Stimulated activated CD4-positive, alpha-beta T cell treated with anti-CD3 and anti-CD28 coated beads, Interleukin-12 subunit alpha, Interleukin-12 subunit beta, amount 100 ng/mL, for 4 hours (primary cell): ENCODE data around the gene SPAG5.

Source experiments
- DNase-seq: peaks from one replicate; pipeline ENCODE4 v3.0.0-alpha.2; 2020

The SPAG5 gene

GRCh38 chr17:28544402-28545140, 54.3 kb downstream of the SPAG5 start:
- DNase-seq, result no peak

DNA sequence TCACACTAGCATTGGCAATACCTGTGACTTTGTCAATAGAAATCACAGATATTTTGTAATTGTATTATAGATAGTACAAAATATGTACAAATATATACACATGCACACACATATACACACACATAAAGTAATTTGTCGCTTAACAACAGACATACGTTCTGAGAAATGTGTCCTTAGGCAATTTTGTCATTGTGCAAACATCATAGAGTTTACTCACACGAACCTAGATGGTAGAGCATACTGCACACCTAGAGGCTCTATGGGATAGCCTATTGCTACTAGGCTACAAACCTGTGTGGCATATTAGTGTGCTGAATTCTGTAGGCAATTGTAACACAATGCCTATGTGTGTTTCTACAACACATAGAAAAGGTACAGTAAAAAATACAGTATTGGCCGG, 57.4 kb downstream of the SPAG5 start:
- no peak for DNase-seq

GRCh38 chr17:28540231-28540630, 58.6 kb downstream of the SPAG5 start:
- no peak for DNase-seq

GRCh38 chr17:28538296-28538895, 60.4 kb downstream of the SPAG5 start:
- no peak for DNase-seq

- no peak for DNase-seq
These were observed 61.6 kb downstream of the SPAG5 start for GRCh38 chr17:28537219-28537610.

GRCh38 chr17:28536532-28537218, 62.1 kb downstream of the SPAG5 start:
- DNase-seq, result no peak

DNA sequence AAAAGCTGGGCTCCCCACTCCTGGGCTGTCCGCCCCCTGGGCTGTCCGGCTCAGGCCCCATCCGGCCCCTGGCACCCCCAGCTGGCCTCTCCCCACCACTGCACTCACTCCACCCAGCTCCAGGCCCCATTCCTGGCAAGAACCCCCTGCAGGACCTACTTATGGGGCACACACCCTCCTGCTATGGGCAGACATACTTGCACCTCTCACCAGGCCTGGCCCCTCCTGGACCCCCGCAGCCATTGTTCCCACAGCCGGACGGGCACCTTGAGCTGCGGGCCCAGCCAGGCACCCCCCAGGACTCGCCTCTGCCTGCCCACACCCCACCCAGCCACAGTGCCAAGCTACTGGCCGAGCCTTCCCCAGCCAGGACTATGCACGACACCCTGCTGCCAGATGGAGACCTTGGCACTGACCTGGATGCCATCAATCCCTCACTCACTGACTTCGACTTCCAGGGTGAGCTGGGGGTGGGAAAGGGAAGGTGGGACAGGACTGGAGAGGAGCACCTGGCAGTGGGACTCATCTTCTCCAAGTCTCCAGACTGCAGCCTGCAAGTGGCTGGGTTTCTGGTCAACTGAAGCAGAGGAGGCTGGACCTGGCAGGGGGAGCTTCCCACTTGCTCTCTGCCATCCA, 64.0 kb downstream of the SPAG5 start:
- DNase-seq, result no peak

DNA sequence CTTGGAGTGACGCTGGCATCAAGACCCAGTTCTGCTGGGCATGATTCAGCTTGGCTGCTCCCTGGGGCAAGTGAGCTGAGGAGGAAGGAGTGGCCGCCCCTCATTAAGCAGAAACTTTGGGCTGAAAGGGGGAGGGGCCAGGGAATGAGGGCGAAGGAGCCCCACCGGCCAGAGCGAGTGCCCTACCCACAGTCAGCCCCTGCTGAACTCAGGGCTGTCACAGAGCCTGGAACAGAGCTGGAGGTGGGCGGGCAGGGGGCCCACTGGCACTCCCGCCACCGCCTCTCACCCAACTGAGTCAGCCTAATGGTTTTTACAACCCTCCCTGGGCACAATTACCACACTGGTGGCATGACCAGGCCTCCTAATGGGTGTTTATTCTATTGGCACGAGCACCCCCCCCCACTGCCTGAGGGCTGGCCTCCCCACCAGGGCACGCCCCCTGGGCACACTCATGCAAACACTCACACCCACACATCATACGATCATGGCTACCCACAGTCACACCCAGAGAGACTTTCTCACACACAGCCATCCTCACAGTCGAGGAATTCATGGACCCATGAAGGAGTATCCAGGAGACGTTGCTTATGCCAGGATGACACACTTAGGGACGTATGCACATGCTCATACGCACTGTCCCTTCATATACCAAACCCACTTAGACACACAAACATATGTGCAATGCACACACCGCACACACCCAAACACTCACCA, 65.6 kb downstream of the SPAG5 start:
- DNase-seq, result no peak

DNA sequence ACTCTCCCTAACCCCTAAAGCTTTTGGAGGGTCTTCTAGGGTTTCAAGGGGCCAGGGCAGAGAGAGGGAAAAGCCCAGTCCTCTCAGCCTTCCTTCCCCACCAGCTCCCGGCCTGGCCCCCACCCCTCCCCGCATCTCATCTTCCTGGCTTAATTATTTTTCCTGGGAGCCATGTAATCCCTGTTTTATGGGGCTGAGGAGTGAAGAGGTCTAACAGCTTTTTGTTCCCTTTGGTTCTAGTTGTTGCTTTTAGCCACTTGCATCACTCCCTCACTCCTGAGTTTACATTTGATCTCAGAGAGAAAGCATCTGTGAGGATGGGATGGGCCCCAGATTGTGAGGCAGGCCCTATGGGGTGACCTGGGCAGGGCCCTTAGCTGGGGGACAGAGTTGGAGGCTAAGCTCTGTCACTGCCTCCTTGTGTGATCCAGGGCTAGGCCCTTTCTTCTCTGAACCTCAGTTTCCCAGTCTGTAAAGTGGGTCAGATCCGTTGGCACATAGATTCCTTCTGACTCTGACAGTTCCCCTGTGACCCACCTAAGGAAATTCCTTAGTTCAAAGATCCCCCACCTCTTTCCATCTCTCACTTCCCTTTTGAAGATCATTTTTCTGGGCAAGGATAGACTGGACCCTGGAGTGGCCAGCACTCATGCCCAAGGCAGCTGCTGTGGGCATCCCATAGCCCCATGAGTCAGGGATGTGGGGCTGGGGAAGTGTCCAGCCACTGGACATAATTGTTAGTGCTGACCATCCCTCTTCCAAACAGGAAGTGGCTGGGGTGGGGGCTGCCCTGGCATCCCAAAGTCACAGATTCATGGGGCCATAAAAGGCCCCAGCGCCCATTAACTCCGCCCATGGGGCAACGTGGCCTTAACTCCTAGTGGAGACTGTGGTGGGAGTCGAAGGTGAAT, 66.5 kb downstream of the SPAG5 start:
- DNase-seq, result no peak

DNA sequence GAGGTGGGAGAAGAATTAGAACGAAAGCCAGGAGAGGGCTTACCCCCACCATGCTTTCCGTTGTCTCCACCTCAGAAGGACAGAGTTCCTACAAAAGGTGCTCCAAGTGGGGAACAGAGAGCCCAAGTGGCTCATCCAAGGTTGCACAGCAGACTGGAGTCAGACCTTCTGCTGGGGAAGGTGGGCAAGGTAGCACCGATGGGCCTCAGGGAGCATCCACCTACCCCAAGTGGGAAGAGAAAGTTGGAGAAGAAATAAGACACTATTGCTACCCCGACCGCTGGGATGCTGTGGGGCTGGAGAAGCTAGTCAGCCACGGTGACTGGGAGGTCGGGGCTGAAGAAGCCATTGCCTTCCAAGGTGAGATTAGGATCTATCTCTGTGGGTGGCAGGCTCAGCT, 67.9 kb downstream of the SPAG5 start:
- DNase-seq, result no peak

GRCh38 chr17:28530250-28530649, 68.6 kb downstream of the SPAG5 start:
- DNase-seq, result no peak

GRCh38 chr17:28529013-28529400, 69.8 kb downstream of the SPAG5 start:
- no peak for DNase-seq

DNA sequence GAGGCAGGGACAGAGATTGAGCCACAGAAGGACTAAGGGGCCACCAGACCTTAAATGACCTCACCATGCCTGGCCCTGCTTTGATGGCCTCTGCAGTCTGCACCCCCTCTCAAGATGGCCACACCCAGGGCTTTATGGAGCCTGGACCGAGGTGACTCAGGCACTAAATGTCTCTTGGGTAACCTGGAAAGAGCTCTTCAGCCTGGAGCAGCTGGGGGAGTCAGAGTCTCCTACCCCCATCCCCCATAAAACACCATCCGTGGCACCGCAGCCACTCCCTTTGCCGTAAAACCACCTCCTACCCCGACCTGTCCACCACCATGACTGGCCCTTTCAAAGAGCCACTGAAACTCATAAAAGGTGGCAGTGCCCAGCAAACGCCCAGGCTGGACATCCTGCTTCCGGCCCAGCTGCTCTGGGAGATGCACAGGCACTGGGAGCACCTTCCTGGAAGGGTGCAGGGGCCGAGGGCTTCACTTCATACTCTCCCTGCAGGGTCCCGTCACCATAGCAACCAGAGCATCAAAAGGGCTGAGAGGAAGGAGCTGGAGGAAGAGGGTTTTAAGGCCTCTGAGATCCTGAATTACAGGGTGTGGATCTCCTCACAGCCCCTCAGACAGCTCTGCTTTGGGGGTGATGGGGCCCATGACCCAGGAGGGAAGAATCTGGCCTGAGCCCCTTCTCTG, 70.4 kb downstream of the SPAG5 start:
- no peak for DNase-seq

DNA sequence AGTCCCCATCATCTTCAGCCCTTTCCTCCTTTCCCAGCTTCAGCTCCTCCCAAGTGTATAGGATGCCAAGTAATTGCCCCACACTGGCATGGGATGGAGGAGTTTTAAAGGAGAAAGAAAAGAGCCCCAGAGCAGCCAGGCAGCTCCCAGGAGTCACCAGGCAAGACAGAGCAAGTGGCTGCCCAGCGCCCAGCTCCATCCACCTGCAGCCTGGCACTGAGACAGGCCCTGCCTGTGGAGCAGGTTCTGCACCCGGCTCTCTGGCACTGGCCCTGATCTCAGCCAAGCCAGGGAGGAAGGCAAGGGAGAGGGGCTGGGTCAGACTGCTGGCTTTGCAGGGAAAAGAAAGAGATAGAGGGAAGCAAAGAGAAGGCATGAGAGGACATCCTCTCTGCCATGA, 71.0 kb downstream of the SPAG5 start:
- DNase-seq, result no peak
